IPS-18a (cell line): ENCODE data around the gene TTC28.

Experiments used
- H3K27ac ChIP-seq: one replicate; pipeline ENCODE4 v1.5.1; 2013; ENCODE audit warnings: low read length
- H3K27me3 ChIP-seq: one replicate; pipeline ENCODE4 v1.6.1; 2013; ENCODE audit warnings: mild to moderate bottlenecking, low read length; ENCODE audit not compliant: control insufficient read depth, insufficient read depth
- H3K36me3 ChIP-seq: one replicate; pipeline ENCODE4 v1.6.1; 2013; ENCODE audit warnings: low read depth, low read length; ENCODE audit not compliant: control insufficient read depth
- H3K4me1 ChIP-seq: one replicate; pipeline ENCODE4 v1.6.1; 2013; ENCODE audit warnings: low read depth, low read length; ENCODE audit not compliant: control insufficient read depth
- H3K4me3 ChIP-seq: one replicate; pipeline ENCODE4 v1.5.1; 2013; ENCODE audit warnings: low read length
- H3K9ac ChIP-seq: one replicate; pipeline ENCODE4 v1.6.1; 2013; ENCODE audit warnings: mild to moderate bottlenecking, low read length, moderate library complexity
- H3K9me3 ChIP-seq: one replicate; pipeline ENCODE4 v1.6.1; 2013; ENCODE audit warnings: low read depth, low read length; ENCODE audit not compliant: control insufficient read depth

The TTC28 gene

GRCh38 chr22:28247136-28247535, 432.5 kb downstream of the TTC28 start:
- no peak overlapping the region for H3K27ac ChIP-seq
- H3K4me1 ChIP-seq = peaks cover 9% of the 10 kb centered on the region
- peaks cover 78% of the 10 kb centered on the region for H3K27me3 ChIP-seq
- H3K4me3 ChIP-seq = no peak overlapping the region
- H3K9ac ChIP-seq = no peak overlapping the region
- H3K9me3 ChIP-seq = no peaks in the 10 kb centered on the region
- H3K36me3 ChIP-seq = no peaks in the 10 kb centered on the region

GRCh38 chr22:28246397-28246796, 433.2 kb downstream of the TTC28 start:
- H3K36me3 ChIP-seq = no peaks in the 10 kb centered on the region
- no peak overlapping the region for H3K4me3 ChIP-seq
- no peak overlapping the region for H3K9ac ChIP-seq
- H3K4me1 ChIP-seq = peaks cover 9% of the 10 kb centered on the region
- no peaks in the 10 kb centered on the region for H3K9me3 ChIP-seq
- peaks cover 70% of the 10 kb centered on the region for H3K27me3 ChIP-seq
- H3K27ac ChIP-seq = no peak overlapping the region

- no peaks in the 10 kb centered on the region for H3K36me3 ChIP-seq
- H3K9ac ChIP-seq = no peak overlapping the region
- H3K27me3 ChIP-seq = peaks cover 65% of the 10 kb centered on the region
- H3K4me1 ChIP-seq = peaks cover 9% of the 10 kb centered on the region
- H3K4me3 ChIP-seq = no peak overlapping the region
- H3K27ac ChIP-seq = no peak overlapping the region
- H3K9me3 ChIP-seq = no peaks in the 10 kb centered on the region
These were observed 433.9 kb downstream of the TTC28 start for GRCh38 chr22:28245579-28246224.

- H3K4me1 ChIP-seq = peaks cover 9% of the 10 kb centered on the region
- H3K27me3 ChIP-seq = peaks cover 56% of the 10 kb centered on the region
- H3K9me3 ChIP-seq = no peaks in the 10 kb centered on the region
- no peak overlapping the region for H3K4me3 ChIP-seq
- H3K9ac ChIP-seq = no peak overlapping the region
- no peaks in the 10 kb centered on the region for H3K36me3 ChIP-seq
- H3K27ac ChIP-seq = no peak overlapping the region
These were observed 434.9 kb downstream of the TTC28 start for GRCh38 chr22:28244757-28245156.

- Histone ChIP-seq H3K36me3 (no peaks in the 10 kb centered on the region), H3K27ac (no peak overlapping the region), H3K27me3 (peaks cover 44% of the 10 kb centered on the region), H3K4me1 (peaks cover 9% of the 10 kb centered on the region), H3K9me3 (no peaks in the 10 kb centered on the region), H3K9ac (no peak overlapping the region), H3K4me3 (no peak overlapping the region)
These were observed 436.1 kb downstream of the TTC28 start for GRCh38 chr22:28243539-28243938.

- H3K27ac ChIP-seq = no peak overlapping the region
- H3K27me3 ChIP-seq = peaks cover 27% of the 10 kb centered on the region
- no peaks in the 10 kb centered on the region for H3K4me1 ChIP-seq
- H3K4me3 ChIP-seq = no peak overlapping the region
- no peak overlapping the region for H3K9ac ChIP-seq
- H3K36me3 ChIP-seq = no peaks in the 10 kb centered on the region
- H3K9me3 ChIP-seq = peaks cover 5% of the 10 kb centered on the region
These were observed 437.9 kb downstream of the TTC28 start for GRCh38 chr22:28241656-28242290.

- Histone ChIP-seq H3K27me3 (peaks cover 9% of the 10 kb centered on the region), H3K36me3 (no peaks in the 10 kb centered on the region), H3K27ac (no peak overlapping the region), H3K9ac (no peak overlapping the region), H3K4me3 (no peak overlapping the region), H3K4me1 (no peaks in the 10 kb centered on the region), H3K9me3 (peaks cover 5% of the 10 kb centered on the region)
These were observed 439.7 kb downstream of the TTC28 start for GRCh38 chr22:28239941-28240340.

GRCh38 chr22:28237783-28238182, 441.9 kb downstream of the TTC28 start:
- no peak overlapping the region for H3K4me3 ChIP-seq
- H3K27ac ChIP-seq = no peak overlapping the region
- peaks cover 5% of the 10 kb centered on the region for H3K9me3 ChIP-seq
- H3K27me3 ChIP-seq = no peaks in the 10 kb centered on the region
- H3K9ac ChIP-seq = no peak overlapping the region
- no peaks in the 10 kb centered on the region for H3K36me3 ChIP-seq
- H3K4me1 ChIP-seq = no peaks in the 10 kb centered on the region

GRCh38 chr22:28237112-28237511, 442.5 kb downstream of the TTC28 start:
- Histone ChIP-seq H3K27me3 (no peaks in the 10 kb centered on the region), H3K4me3 (no peak overlapping the region), H3K27ac (no peak overlapping the region), H3K9ac (no peak overlapping the region), H3K36me3 (no peaks in the 10 kb centered on the region), H3K9me3 (peaks cover 5% of the 10 kb centered on the region), H3K4me1 (peaks cover 5% of the 10 kb centered on the region)

GRCh38 chr22:28232204-28232603, 447.4 kb downstream of the TTC28 start:
- H3K4me1 ChIP-seq = peaks cover 18% of the 10 kb centered on the region
- H3K27me3 ChIP-seq = no peaks in the 10 kb centered on the region
- no peaks in the 10 kb centered on the region for H3K36me3 ChIP-seq
- no peak overlapping the region for H3K9ac ChIP-seq
- H3K9me3 ChIP-seq = no peaks in the 10 kb centered on the region
- H3K27ac ChIP-seq = no peak overlapping the region
- H3K4me3 ChIP-seq = no peak overlapping the region

- no peaks in the 10 kb centered on the region for H3K36me3 ChIP-seq
- peaks cover 18% of the 10 kb centered on the region for H3K4me1 ChIP-seq
These were observed 448.2 kb downstream of the TTC28 start for GRCh38 chr22:28231441-28231840.

GRCh38 chr22:28230671-28231070, 449.0 kb downstream of the TTC28 start:
- Histone ChIP-seq H3K36me3 (no peaks in the 10 kb centered on the region), H3K4me1 (peaks cover 18% of the 10 kb centered on the region), H3K27me3 (no peaks in the 10 kb centered on the region), H3K4me3 (no peak overlapping the region), H3K27ac (no peak overlapping the region), H3K9me3 (no peaks in the 10 kb centered on the region), H3K9ac (no peak overlapping the region)

More at GRCh38 chr22:28231441-28231840, 448.2 kb downstream of the TTC28 start:
- no peak overlapping the region for H3K9ac ChIP-seq
- H3K27me3 ChIP-seq = no peaks in the 10 kb centered on the region
- H3K27ac ChIP-seq = no peak overlapping the region
- H3K9me3 ChIP-seq = no peaks in the 10 kb centered on the region
- peak overlapping the region; percentile 4 for H3K4me3 ChIP-seq
